Caco-2 (cell line): Measurements from ENCODE around the gene AHNAK. TPM values are rescaled to one million over a fixed set of nuclear protein-coding genes. Genes with fewer than 3 reads are reported as not detected.

Experiments used
- BruUV-seq: library from RNA; stranded (reverse); fragments of 400-500 nt; replicated peaks from 2 replicates; lab custom pipeline; 2021; lab: Mats Ljungman, UMichigan
- CTCF ChIA-PET: fragments of 300-600 bp; sonication (Branson Sonifier 250); formaldehyde crosslinking; loops from one replicate; lab custom pipeline; 2022; ENCODE audit warnings: antibody characterized with exemption; lab: Charles Lee
- POLR2A ChIA-PET: fragments of 300-600 bp; sonication (Branson Sonifier 250); formaldehyde crosslinking; loops from one replicate; lab custom pipeline; 2022; ENCODE audit warnings: antibody characterized with exemption; lab: Charles Lee
- DNase-seq, 2 experiments: peaks; one replicate each; pipeline versions ENCODE4 v3.0.0 to v3.0.0-alpha.2; 2020 to 2022
- H3K27me3 ChIP-seq: replicated peaks from 2 replicates; pipeline ENCODE4 v1.6.0; 2011; ENCODE audit warnings: low read length; ENCODE audit not compliant: control insufficient read depth, insufficient read depth
- H3K36me3 ChIP-seq: 2 replicates; pipeline ENCODE4 v1.5.1; 2011; ENCODE audit warnings: low read length; ENCODE audit not compliant: control insufficient read depth, insufficient read depth
- H3K4me1 ChIP-seq: fragments of 250-450 bp; sonication (Bioruptor Pico); 2 replicates; pipeline ENCODE4 v1.5.1; 2020; ENCODE audit warnings: mild to moderate bottlenecking
- H3K4me3 ChIP-seq: 2 replicates; pipeline ENCODE4 v1.5.1; 2011; ENCODE audit warnings: low read depth, mild to moderate bottlenecking, control low read depth, low read length
- H3K9me3 ChIP-seq: fragments of 250-450 bp; sonication (Bioruptor Pico); 2 replicates; pipeline ENCODE4 v1.5.1; 2020; ENCODE audit warnings: mild to moderate bottlenecking, moderate library complexity
- H3K27ac Mint-ChIP-seq: one replicate; pipeline ENCODE4 v1.8.0; 2022; ENCODE audit warnings: mixed read lengths; ENCODE audit not compliant: unreplicated experiment
- H3K27me3 Mint-ChIP-seq: one replicate; pipeline ENCODE4 v1.8.0; 2022; ENCODE audit warnings: mixed read lengths; ENCODE audit not compliant: insufficient read depth, unreplicated experiment
- H3K36me3 Mint-ChIP-seq: one replicate; pipeline ENCODE4 v1.8.0; 2022; ENCODE audit warnings: mild to moderate bottlenecking, mixed read lengths; ENCODE audit not compliant: insufficient read depth, unreplicated experiment
- H3K4me1 Mint-ChIP-seq: one replicate; pipeline ENCODE4 v1.8.0; 2022; ENCODE audit warnings: low read depth, mixed read lengths; ENCODE audit not compliant: unreplicated experiment
- H3K4me3 Mint-ChIP-seq: one replicate; pipeline ENCODE4 v1.8.0; 2022; ENCODE audit warnings: mild to moderate bottlenecking, moderate library complexity, mixed read lengths; ENCODE audit not compliant: unreplicated experiment
- H3K9me3 Mint-ChIP-seq: one replicate; pipeline ENCODE4 v1.8.0; 2022; ENCODE audit warnings: mixed read lengths; ENCODE audit not compliant: unreplicated experiment
- CTCF ChIP-seq, 2 experiments: fragments of 200-600 bp in 1 of 2; IDR thresholded peaks; 1 replicate in 1 of 2; 2 replicates in 1 of 2; pipeline versions ENCODE4 v1.5.1 to v1.8.0; 2011 to 2022; ENCODE audit warnings: antibody characterized with exemption in 1 of 2, control low read depth in 1 of 2, inconsistent platforms in 1 of 2, low read depth in 1 of 2, low read length in 1 of 2, mild to moderate bottlenecking in 1 of 2, moderate library complexity in 1 of 2; ENCODE audit not compliant: insufficient read depth in 1 of 2, severe bottlenecking in 1 of 2, unreplicated experiment in 1 of 2
- intact Hi-C: fragments of 100-400 bp; cut with micrococcal nuclease; formaldehyde crosslinking; loops from one replicate; pipeline ENCODE4 v1.10.0; 2022; ENCODE audit not compliant: unreplicated experiment
- total RNA-seq: library from RNA; stranded (reverse); gene quantifications from 2 replicates; pipeline ENCODE4 v1.2.3, GENCODE V29; 2022

AHNAK gene
- total RNA-seq, 1 experiment from 2014 or later = 312 TPM

GRCh38 chr11:62444236-62444833 lies 102.3 kb downstream of the AHNAK start:
- CTCF ChIA-PET = interaction anchor here (0.6 to 1.5 kb wide), 3 partner anchors 21 to 98 kb away, joined by 3 to 7 read pairs (median 3); no protein-coding TSS in a partner anchor
- H3K4me3 ChIP-seq = peak overlapping the region; percentile 23
- no peaks in the 10 kb centered on the region for H3K9me3 ChIP-seq
- Mint-ChIP-seq H3K27ac (peak overlapping the region; percentile 36), H3K9me3 (no peaks in the 10 kb centered on the region), H3K27me3 (no peaks in the 10 kb centered on the region), H3K36me3 (no peaks in the 10 kb centered on the region), H3K4me1 (peaks cover 15% of the 10 kb centered on the region), H3K4me3 (peak overlapping the region; percentile 63)
- no peaks in the 10 kb centered on the region for H3K27me3 ChIP-seq
- H3K4me1 ChIP-seq = peaks cover 20% of the 10 kb centered on the region
- TSS peak; percentile 69 for BruUV-seq
- no peak for DNase-seq
- POLR2A ChIA-PET = interaction anchor here (0.6 kb wide), 1 partner anchor 13 kb away, joined by 3 read pairs; no protein-coding TSS in a partner anchor
- no peaks in the 10 kb centered on the region for H3K36me3 ChIP-seq
- TF ChIP-seq CTCF (IDR thresholded peaks at IDR 0.05; ENCODE audit: insufficient read depth in 1 of 2, low read depth in 1 of 2, low read length in 1 of 2, severe bottlenecking in 1 of 2, unreplicated experiment in 1 of 2) = no peak
- intact Hi-C loops = no loop called here

GRCh38 chr11:62443390-62444235 lies 103.0 kb downstream of the AHNAK start:
- H3K36me3 Mint-ChIP-seq = no peaks in the 10 kb centered on the region
- peak overlapping the region; percentile 36 for H3K27ac Mint-ChIP-seq
- CTCF ChIA-PET = interaction anchor here (0.6 kb wide), 1 partner anchor 20 kb away, joined by 3 read pairs; no protein-coding TSS in a partner anchor
- Histone ChIP-seq H3K4me3 (no peak overlapping the region), H3K27me3 (no peaks in the 10 kb centered on the region), H3K9me3 (no peaks in the 10 kb centered on the region), H3K36me3 (no peaks in the 10 kb centered on the region), H3K4me1 (peaks cover 21% of the 10 kb centered on the region)
- POLR2A ChIA-PET = no interaction called here
- peak overlapping the region; percentile 63 for H3K4me3 Mint-ChIP-seq
- no peaks in the 10 kb centered on the region for H3K27me3 Mint-ChIP-seq
- BruUV-seq = no TSS peak
- TF ChIP-seq CTCF (IDR thresholded peaks at IDR 0.05; ENCODE audit: insufficient read depth in 1 of 2, low read depth in 1 of 2, low read length in 1 of 2, severe bottlenecking in 1 of 2, unreplicated experiment in 1 of 2) = no peak
- H3K9me3 Mint-ChIP-seq = no peaks in the 10 kb centered on the region
- no peak for DNase-seq
- intact Hi-C loops = no loop called here
- H3K4me1 Mint-ChIP-seq = peaks cover 17% of the 10 kb centered on the region

GRCh38 chr11:62439785-62440602 lies 106.6 kb downstream of the AHNAK start:
- Mint-ChIP-seq H3K4me1 (peaks cover 13% of the 10 kb centered on the region), H3K27ac (no peak overlapping the region), H3K9me3 (no peaks in the 10 kb centered on the region), H3K27me3 (no peaks in the 10 kb centered on the region), H3K36me3 (no peaks in the 10 kb centered on the region), H3K4me3 (no peak overlapping the region)
- ChIA-PET POLR2A (no interaction called here), CTCF (no interaction called here)
- TF ChIP-seq CTCF (IDR thresholded peaks at IDR 0.05; ENCODE audit: insufficient read depth in 1 of 2, low read depth in 1 of 2, low read length in 1 of 2, severe bottlenecking in 1 of 2, unreplicated experiment in 1 of 2) = no peak
- Histone ChIP-seq H3K4me3 (no peak overlapping the region), H3K27me3 (no peaks in the 10 kb centered on the region), H3K36me3 (no peaks in the 10 kb centered on the region), H3K9me3 (no peaks in the 10 kb centered on the region), H3K4me1 (peaks cover 23% of the 10 kb centered on the region)
- intact Hi-C loops = no loop called here
- DNase-seq = no peak
- BruUV-seq = no TSS peak
